Measurements from ENCODE around the gene ST6GAL1.

- TF ChIP-seq, protein P1, sequence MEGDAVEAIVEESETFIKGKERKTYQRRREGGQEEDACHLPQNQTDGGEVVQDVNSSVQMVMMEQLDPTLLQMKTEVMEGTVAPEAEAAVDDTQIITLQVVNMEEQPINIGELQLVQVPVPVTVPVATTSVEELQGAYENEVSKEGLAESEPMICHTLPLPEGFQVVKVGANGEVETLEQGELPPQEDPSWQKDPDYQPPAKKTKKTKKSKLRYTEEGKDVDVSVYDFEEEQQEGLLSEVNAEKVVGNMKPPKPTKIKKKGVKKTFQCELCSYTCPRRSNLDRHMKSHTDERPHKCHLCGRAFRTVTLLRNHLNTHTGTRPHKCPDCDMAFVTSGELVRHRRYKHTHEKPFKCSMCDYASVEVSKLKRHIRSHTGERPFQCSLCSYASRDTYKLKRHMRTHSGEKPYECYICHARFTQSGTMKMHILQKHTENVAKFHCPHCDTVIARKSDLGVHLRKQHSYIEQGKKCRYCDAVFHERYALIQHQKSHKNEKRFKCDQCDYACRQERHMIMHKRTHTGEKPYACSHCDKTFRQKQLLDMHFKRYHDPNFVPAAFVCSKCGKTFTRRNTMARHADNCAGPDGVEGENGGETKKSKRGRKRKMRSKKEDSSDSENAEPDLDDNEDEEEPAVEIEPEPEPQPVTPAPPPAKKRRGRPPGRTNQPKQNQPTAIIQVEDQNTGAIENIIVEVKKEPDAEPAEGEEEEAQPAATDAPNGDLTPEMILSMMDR (IDR thresholded peaks at IDR 0.05): no peak
- no peak for TF ChIP-seq RAD21 (IDR thresholded peaks at IDR 0.05; ENCODE audit: low read length)
- TF ChIP-seq SIN3A (IDR thresholded peaks at IDR 0.05; ENCODE audit: borderline replicate concordance, low read depth, low read length): no peak
- no peak for TF ChIP-seq EZH2phosphoT487 (IDR thresholded peaks at IDR 0.05; ENCODE audit: borderline replicate concordance, low read depth)
- no peak for TF ChIP-seq ELF1 (IDR thresholded peaks at IDR 0.05)
- TF ChIP-seq CHD2 (IDR thresholded peaks at IDR 0.05; ENCODE audit: low read length, partially characterized antibody): no peak
- TF ChIP-seq RCOR1 (IDR thresholded peaks at IDR 0.05; ENCODE audit: low read length): no peak
- TF ChIP-seq POLR2AphosphoS5 (IDR thresholded peaks at IDR 0.05; ENCODE audit: low read depth, low read length): no peak
- no peak for TF ChIP-seq MAX (IDR thresholded peaks at IDR 0.05; ENCODE audit: low read depth)
- TF ChIP-seq REST (IDR thresholded peaks at IDR 0.05; ENCODE audit: low read depth, low read length): no peak
- TF ChIP-seq SMC3 (IDR thresholded peaks at IDR 0.05; ENCODE audit: low read depth, low read length): no peak
- TF ChIP-seq YY1 (IDR thresholded peaks at IDR 0.05; ENCODE audit: low read depth): no peak
- no peak for TF ChIP-seq NRF1 (IDR thresholded peaks at IDR 0.05; ENCODE audit: low read depth, low read length)
These were observed 106.1 kb downstream of the ST6GAL1 start for GRCh38 chr3:187036394-187036793.

All from SK-N-SH (cell line).